GM18867 (cell line): Measurements from ENCODE around the gene GRPR.
"Not testable (repeated sequence)": the region's sequence is repeated elsewhere in the genome, so short reads cannot be mapped to it uniquely, and the experiment has no call there.

ENCODE experiments used
- ATAC-seq: cut with Tn5 transposase; IDR thresholded peaks from one replicate; pipeline ENCODE4 v1.9.1; 2021; ENCODE audit warnings: mild to moderate bottlenecking, moderate library complexity; ENCODE audit not compliant: unreplicated experiment

The GRPR gene

GRCh38 chrX:16175329-16176061, 52.1 kb downstream of the GRPR start:
- ATAC-seq = no peak

GRCh38 chrX:16177260-16177659, 53.9 kb downstream of the GRPR start:
- no peak for ATAC-seq

GRCh38 chrX:16183843-16184242, 60.5 kb downstream of the GRPR start:
- not testable (repeated sequence) for ATAC-seq

DNA sequence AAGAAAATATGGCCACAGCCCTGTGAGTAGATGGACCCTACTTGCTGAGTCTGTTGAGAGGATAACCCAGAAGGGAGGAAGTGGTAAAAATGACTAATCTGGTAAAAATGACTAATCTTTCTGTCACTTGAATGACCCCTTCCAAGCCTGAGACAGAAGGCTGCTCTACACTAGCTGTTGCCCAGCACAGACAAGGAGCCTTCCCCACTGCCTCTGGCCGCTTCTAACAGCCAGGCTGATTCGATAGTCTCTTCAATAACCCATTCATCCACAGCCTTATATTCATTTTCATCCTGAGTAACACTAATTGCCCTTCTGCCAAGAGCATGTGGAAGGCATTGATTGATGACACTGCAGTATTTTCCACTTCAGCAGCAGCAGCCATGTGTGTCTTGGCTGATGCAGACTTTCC, 62.4 kb downstream of the GRPR start:
- peak; percentile 98 for ATAC-seq

- no peak for ATAC-seq
These were observed 63.1 kb downstream of the GRPR start for GRCh38 chrX:16186380-16187007.

GRCh38 chrX:16187024-16187760, 63.8 kb downstream of the GRPR start:
- no peak for ATAC-seq

- ATAC-seq = no peak
These were observed 65.3 kb downstream of the GRPR start for GRCh38 chrX:16188687-16189086.

DNA sequence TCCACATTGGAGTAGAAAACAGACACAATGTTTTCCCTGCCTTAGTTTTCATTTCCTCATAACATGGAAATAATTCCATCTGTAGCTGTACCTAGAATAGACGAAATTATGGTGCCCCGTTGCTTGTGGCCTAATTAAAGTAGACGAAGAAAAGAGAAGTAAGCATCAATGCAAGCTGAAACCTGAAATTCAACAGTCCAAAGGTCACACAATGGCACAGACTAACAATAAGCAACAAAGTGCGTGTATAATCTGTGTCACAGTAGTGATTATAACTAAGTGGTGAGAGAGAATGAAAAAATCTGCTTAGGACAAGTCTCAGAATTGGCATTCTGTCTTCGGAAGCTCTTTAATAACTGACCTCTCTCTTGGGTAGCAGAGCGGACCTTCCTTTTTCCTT, 68.2 kb downstream of the GRPR start:
- no peak for ATAC-seq

- no peak for ATAC-seq
These were observed 73.5 kb downstream of the GRPR start for GRCh38 chrX:16196829-16197228.

- ATAC-seq = no peak
These were observed 76.0 kb downstream of the GRPR start for GRCh38 chrX:16199343-16199742.

- ATAC-seq = no peak
These were observed 79.6 kb downstream of the GRPR start for GRCh38 chrX:16202943-16203342.
